Ovary (tissue), 9 donors: ENCODE data around the gene C2orf76. TPM values are rescaled to one million over a fixed set of nuclear protein-coding genes. Genes with fewer than 3 reads are reported as not detected.
"Not testable (repeated sequence)": the region's sequence is repeated elsewhere in the genome, so short reads cannot be mapped to it uniquely, and the experiment has no call there.

Source experiments
- DNase-seq, 5 donors: peaks; one replicate each; pipeline ENCODE4 v3.0.0-alpha.2; 2019 to 2020
- H3K27ac ChIP-seq, 2 donors: fragments of 200-600 bp; one replicate each; pipeline versions ENCODE4 v1.5.1 to v1.8.0; 2019 to 2022
- H3K27me3 ChIP-seq: fragments of 200-600 bp; one replicate; pipeline ENCODE4 v1.8.0; 2022
- H3K36me3 ChIP-seq: fragments of 200-600 bp; sonication (generic); one replicate; pipeline ENCODE4 v1.5.1; 2019
- H3K4me1 ChIP-seq: one replicate; pipeline ENCODE4 v1.8.1; 2013; ENCODE audit warnings: mild to moderate bottlenecking, moderate library complexity; ENCODE audit not compliant: insufficient read depth
- H3K4me3 ChIP-seq: fragments of 200-600 bp; sonication (generic); one replicate; pipeline ENCODE4 v1.5.1; 2017
- H3K9me3 ChIP-seq, 2 donors: fragments of 200-600 bp in 1 of 2; sonication (generic) in 1 of 2; one replicate each; pipeline versions ENCODE4 v1.5.1 to v1.8.1; 2013 to 2019; ENCODE audit warnings: mild to moderate bottlenecking in 1 of 2, moderate library complexity in 1 of 2
- EP300 ChIP-seq: sonication (generic); formaldehyde crosslinking; IDR thresholded peaks from one replicate; pipeline ENCODE4 v1.6.1; 2017; ENCODE audit warnings: antibody characterized with exemption
- POLR2A ChIP-seq: fragments of 450-650 bp; IDR thresholded peaks from one replicate; pipeline ENCODE4 v1.6.1; 2017; ENCODE audit warnings: antibody characterized with exemption, mild to moderate bottlenecking, moderate library complexity
- WGBS, 3 donors: extraction: QIAGEN DNeasy Blood & Tissue Kit in 1 of 3; methylation state at CpG; one replicate each; pipeline versions ENCODE4 v1.1.5 to v1.1.7; 2013 to 2017; 5-methylcytosine and 5-hydroxymethylcytosine counted together
- intact Hi-C, 4 donors: fragments of 100-400 bp; cut with DNase I; formaldehyde crosslinking; loops; one replicate each; pipeline versions ENCODE4 v1.11.0 to v1.15.1; 2022 to 2023
- polyA plus RNA-seq, 2 donors: library from polyadenylated mRNA; stranded (reverse); fragments of 200-250 nt in 1 of 2; fragments of 350-450 nt in 1 of 2; fragmentation: Illumina TruSeq in 1 of 2; extraction: RNeasy Lipid Tissue Mini Kit (QIAGEN cat#74804) in 1 of 2; gene quantifications; one replicate each; pipeline ENCODE4 v1.2.3, GENCODE V29; 2013 to 2014
- total RNA-seq, 7 donors: library from RNA; depleted of rRNA in 2 of 7; stranded (reverse); fragments of >200 nt in 2 of 7; fragmentation: NEBNext Ultra II Directional in 3 of 7; extraction: Animal tissue kit (Norgen Biotek cat#: 25700) in 3 of 7; gene quantifications; one replicate each; pipeline versions ENCODE4 v1.1.0 to v1.2.4, GENCODE V29; 2016 to 2023
- TF ChIP-seq, protein P1 (sequence below), 3 donors: fragments of 450-650 bp in 2 of 3; fragments of 200-600 bp in 1 of 3; IDR thresholded peaks; one replicate each; pipeline versions ENCODE4 v1.5.1 to v1.8.0; 2016 to 2022; ENCODE audit warnings: antibody characterized with exemption in 3 of 3, mild to moderate bottlenecking in 1 of 3
- donor health status: DM: no; HTN: no; CAD: no; lungs with moderate emphysema.
- donor health status: DM: no; HTN: no; CAD: no.
- donor health status: Bipolar disorder and iron deficiency.
- donor health status: DM: yes; HTN: yes; CAD: no.
- donor health status: DM: no; HTN: no; CAD: no.
- donor health status: DM: yes; HTN: yes; CAD: no.

C2orf76 gene
- total and polyA plus RNA-seq, 9 donors = 12.0 to 24.1 (median 14.1) TPM

DNA sequence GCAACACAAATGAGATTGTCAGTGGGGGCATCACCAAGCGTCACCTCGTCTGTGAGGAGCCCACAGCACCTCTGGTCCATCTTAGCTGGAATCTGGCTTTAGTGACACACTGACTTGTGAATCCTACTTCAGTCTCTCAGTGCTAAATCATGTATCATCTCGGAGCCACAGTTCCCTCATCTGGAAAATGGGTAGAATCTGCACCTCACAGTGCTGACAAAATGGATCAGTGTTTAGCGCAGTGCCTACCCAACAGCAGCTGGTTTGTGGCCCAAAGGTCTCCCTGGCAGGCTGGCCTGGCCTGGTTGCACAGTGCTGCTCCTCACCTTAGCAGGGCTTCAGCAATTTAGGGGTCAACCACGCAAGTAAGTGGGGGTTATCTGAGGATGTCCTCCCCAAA is 10.2 kb upstream of the C2orf76 start:
- intact Hi-C loops = no loop called here
- H3K27ac ChIP-seq = no peak overlapping the region
- 92 to 95% (median 94%) methylated on average over 5 of the region's 5 CpGs for WGBS, 3 donors

DNA sequence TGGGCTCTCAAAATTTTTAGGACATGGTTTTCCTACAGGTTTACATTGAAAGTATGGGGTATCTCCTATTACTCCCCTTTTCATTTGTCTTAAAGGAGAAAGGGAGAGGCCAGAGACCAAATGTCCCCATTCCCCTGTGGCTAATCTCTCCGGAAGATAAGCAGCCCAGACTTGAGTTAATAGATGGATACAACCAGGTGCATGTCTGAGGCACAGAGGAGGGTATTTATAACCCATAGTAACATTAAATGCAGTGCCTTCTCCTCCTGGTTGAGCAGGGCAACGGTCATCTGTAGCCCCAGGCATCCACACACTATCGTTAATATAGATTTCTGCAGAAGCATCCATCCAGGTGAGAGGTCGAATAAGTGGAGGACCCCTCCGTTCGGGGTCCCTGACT is 9.8 kb upstream of the C2orf76 start:
- H3K36me3 ChIP-seq, H3K4me1 ChIP-seq, H3K27me3 ChIP-seq, intact Hi-C loops, DNase-seq, H3K4me3 ChIP-seq, H3K9me3 ChIP-seq, H3K27ac ChIP-seq: not testable (repeated sequence)
- WGBS, 3 donors = 83 to 88% (median 84%) methylated on average over 6 of the region's 6 CpGs

More for the DNA sequence above, 10.2 kb upstream of the C2orf76 start:
- DNase-seq = no peak
- Histone ChIP-seq H3K4me3 (no peak overlapping the region), H3K36me3 (no peaks in the 10 kb centered on the region), H3K4me1 (no peaks in the 10 kb centered on the region), H3K9me3 (no peaks in the 10 kb centered on the region), H3K27me3 (no peaks in the 10 kb centered on the region)
- TF ChIP-seq, protein P1, sequence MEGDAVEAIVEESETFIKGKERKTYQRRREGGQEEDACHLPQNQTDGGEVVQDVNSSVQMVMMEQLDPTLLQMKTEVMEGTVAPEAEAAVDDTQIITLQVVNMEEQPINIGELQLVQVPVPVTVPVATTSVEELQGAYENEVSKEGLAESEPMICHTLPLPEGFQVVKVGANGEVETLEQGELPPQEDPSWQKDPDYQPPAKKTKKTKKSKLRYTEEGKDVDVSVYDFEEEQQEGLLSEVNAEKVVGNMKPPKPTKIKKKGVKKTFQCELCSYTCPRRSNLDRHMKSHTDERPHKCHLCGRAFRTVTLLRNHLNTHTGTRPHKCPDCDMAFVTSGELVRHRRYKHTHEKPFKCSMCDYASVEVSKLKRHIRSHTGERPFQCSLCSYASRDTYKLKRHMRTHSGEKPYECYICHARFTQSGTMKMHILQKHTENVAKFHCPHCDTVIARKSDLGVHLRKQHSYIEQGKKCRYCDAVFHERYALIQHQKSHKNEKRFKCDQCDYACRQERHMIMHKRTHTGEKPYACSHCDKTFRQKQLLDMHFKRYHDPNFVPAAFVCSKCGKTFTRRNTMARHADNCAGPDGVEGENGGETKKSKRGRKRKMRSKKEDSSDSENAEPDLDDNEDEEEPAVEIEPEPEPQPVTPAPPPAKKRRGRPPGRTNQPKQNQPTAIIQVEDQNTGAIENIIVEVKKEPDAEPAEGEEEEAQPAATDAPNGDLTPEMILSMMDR (IDR thresholded peaks at IDR 0.05) = no peak
- no peak for TF ChIP-seq POLR2A
- TF ChIP-seq EP300 = no peak

DNA sequence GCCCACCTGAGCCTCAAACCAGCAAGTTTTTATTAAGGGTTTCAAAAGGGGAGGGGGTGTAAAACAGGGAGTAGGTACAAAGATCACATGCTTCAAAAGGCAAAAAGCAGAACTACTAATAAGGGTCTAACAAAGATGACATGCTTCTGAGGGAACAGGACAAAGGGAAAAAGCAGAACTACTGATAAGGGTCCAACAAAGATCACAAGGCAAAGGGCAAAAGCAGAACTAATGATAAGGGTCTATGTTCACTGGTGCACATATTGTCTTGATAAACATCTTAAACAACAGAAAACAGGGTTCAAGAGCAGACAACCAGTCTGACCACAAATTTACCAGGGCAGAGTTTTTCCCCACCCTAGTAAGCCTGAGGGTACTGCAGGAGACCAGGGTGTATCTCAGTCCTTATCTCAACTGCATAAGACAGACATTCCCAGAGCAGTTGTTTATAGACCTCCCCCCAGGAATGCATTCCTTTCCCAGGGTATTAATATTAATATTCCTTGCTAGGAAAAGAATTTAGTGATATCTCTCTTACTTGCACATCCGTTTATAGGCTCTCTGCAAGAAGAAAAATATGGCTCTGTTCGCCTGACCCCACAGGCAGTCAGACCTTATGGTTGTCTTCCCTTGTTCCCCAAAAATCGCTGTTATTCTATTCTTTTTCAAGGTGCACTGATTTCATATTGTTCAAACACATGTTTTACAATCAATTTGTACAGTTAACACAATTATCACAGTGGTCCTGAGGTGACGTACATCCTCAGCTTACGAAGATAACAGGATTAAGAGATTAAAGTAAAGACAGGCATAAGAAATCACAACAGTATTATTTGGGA is 7.5 kb upstream of the C2orf76 start:
- H3K9me3 ChIP-seq, DNase-seq, H3K36me3 ChIP-seq, H3K4me3 ChIP-seq, H3K27ac ChIP-seq, intact Hi-C loops, H3K27me3 ChIP-seq, H3K4me1 ChIP-seq: not testable (repeated sequence)
- WGBS, 3 donors = 94 to 95% (median 95%) methylated on average over 5 of the region's 5 CpGs

DNA sequence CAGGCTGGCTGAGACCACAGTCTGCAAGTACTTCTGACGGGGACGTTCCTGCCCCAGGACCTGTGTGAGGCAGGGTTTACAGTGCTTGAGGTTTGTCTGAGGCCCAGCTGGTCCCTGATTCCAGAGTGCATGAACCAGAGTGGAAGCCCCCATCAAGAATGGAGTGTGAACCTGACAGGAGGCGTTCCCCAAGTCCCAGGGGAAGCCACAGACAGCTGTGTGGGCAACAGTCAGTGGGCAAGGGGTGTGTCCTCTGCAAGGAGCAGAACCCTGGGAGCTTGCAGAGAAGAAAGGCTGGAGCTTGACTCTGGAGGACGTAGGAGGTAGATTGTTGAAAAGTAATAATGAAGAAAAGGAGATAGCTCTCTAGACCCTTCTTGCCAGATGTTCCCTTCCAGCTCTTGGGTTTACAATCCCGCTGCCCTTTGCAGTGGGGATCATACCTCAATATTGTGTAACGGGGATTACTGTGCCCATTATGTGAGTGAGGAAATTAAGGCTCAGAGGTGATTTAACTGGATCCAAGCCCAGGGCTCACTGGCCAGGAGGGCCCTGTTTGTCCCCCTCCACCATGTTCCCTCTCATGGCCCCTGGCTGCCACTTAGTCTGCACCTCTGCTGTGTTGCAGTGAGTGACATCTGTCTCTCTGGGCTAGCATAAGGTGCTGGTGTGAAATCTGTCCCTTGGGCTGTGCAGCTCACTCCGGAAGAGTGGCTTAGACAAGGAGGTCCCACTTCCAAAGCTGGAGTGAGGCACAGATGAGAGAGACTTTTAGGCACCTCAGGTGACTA is 6.3 kb upstream of the C2orf76 start:
- DNase-seq = no peak
- 86 to 97% (median 95%) methylated on average over 7 of the region's 7 CpGs for WGBS, 3 donors
- Histone ChIP-seq H3K9me3 (no peaks in the 10 kb centered on the region), H3K4me1 (no peaks in the 10 kb centered on the region), H3K36me3 (no peaks in the 10 kb centered on the region), H3K27me3 (no peaks in the 10 kb centered on the region), H3K27ac (no peak overlapping the region), H3K4me3 (no peak overlapping the region)
- TF ChIP-seq EP300 (no peak), POLR2A (no peak)
- intact Hi-C loops = no loop called here

DNA sequence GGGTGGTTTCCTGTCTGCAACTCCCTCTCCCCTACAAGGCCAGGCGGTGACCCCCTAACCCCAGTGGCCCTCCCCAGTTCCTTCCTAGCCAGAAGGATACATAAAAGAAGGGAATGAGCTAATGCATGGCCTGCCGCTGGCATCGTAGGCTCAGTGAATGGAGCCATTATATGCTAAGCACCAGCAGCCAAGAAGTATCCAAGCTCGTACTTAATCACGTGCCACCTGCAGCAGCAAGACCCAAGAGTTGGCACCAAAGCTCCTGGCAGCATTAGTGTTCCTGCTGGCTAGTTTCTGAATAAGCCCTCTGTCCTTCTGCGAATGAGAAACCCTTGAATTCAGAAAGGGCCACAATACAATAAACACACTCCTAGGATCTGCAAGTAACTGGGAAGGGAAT is 4.5 kb upstream of the C2orf76 start:
- Histone ChIP-seq H3K4me3 (no peak overlapping the region), H3K27ac (no peak overlapping the region), H3K9me3 (no peaks in the 10 kb centered on the region), H3K27me3 (no peaks in the 10 kb centered on the region), H3K4me1 (peaks cover 7% of the 10 kb centered on the region), H3K36me3 (no peaks in the 10 kb centered on the region)
- 91 to 96% (median 93%) methylated on average over 6 of the region's 6 CpGs for WGBS, 3 donors
- TF ChIP-seq, protein P1 (IDR thresholded peaks at IDR 0.05) = no peak
- no peak for TF ChIP-seq POLR2A
- no peak for TF ChIP-seq EP300
- DNase-seq = no peak
- intact Hi-C loops = no loop called here

DNA sequence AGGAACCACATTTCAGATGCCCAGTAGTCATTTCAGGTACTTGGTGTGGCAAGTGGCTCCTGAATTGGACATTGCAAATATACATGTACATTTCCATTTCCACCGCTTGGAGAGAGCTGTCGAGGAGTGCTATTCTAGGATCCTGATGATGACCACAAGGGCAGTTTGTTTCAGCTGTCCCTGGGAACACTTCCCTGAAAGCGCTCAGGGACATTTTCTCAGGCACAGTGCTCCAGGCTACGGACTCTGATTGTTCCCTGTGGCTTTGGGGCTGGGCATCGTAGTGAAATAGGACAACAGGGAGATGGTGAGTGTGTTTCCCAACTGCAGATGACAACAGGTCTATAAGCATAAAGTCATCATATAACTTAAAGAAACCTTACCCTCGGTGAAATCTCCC is 3.2 kb upstream of the C2orf76 start:
- Histone ChIP-seq H3K4me3 (no peak overlapping the region), H3K9me3 (no peaks in the 10 kb centered on the region), H3K27ac (no peak overlapping the region), H3K4me1 (peaks cover 10% of the 10 kb centered on the region), H3K27me3 (no peaks in the 10 kb centered on the region), H3K36me3 (no peaks in the 10 kb centered on the region)
- WGBS, 3 donors = 95 to 98% (median 96%) methylated on average over 6 of the region's 6 CpGs
- intact Hi-C loops = loop anchor here in 1 of 4 donors (10.0 kb wide), 1 partner anchor 645 kb away; the partner anchor contains the start of gene EPB41L5
- no peak for TF ChIP-seq POLR2A
- no peak for TF ChIP-seq EP300
- TF ChIP-seq, protein P1 (IDR thresholded peaks at IDR 0.05) = no peak
- DNase-seq = no peak
